HepG2 (cell line): ENCODE measurements around the gene MRPL37. TPM values are rescaled to one million over a fixed set of nuclear protein-coding genes. Genes with fewer than 3 reads are reported as not detected.

Experiments
- ATAC-seq: fragments of 200-7000 bp; cut with Tn5 transposase; 3 replicates; pipeline ENCODE4 v1.9.1; 2020; ENCODE audit warnings: mild to moderate bottlenecking, moderate library complexity
- BruUV-seq: library from RNA; stranded (reverse); fragments of 400-500 nt; replicated peaks from 2 replicates; lab custom pipeline; 2021; lab: Mats Ljungman, UMichigan
- CTCF ChIA-PET: fragments of 300-600 bp; formaldehyde crosslinking; extraction: SDS; loops from one replicate; lab custom pipeline; 2021; ENCODE audit warnings: low total read pairs, inconsistent platforms, low intra/inter-chr PET ratio; lab: Yijun Ruan, JAX
- POLR2A ChIA-PET: fragments of 350-600 bp; sonication (Branson Sonifier 250); formaldehyde crosslinking; loops from one replicate; lab custom pipeline; 2020; ENCODE audit warnings: antibody characterized with exemption, inconsistent platforms; lab: Yijun Ruan, JAX
- DNase-seq: peaks from one replicate; pipeline ENCODE4 v3.0.0-alpha.2; 2015; ENCODE audit warnings: low spot score
- FAIRE-seq: peaks from 3 replicates; lab custom pipeline; 2011; peaks lifted over from hg19 to GRCh38; lab: Jason Lieb, UNC
- H2AFZ ChIP-seq: one replicate; pipeline ENCODE4 v1.6.1; 2011; ENCODE audit warnings: low read length, inconsistent platforms
- H3K27ac ChIP-seq: fragments of 300-600 bp; 3 replicates; pipeline ENCODE4 v1.8.0; 2011; ENCODE audit warnings: mixed run types, mild to moderate bottlenecking, mixed read lengths, low read length, inconsistent platforms; ENCODE audit not compliant: insufficient read depth; ENCODE audit errors: extremely low read length
- H3K27me3 ChIP-seq, 2 experiments: fragments of 200-600 bp in 1 of 2; 2 replicates in 1 of 2; 3 replicates in 1 of 2; pipeline versions ENCODE4 v1.6.0 to v1.8.0; 2011; ENCODE audit warnings: low read length in 2 of 2, mild to moderate bottlenecking in 2 of 2, moderate library complexity in 2 of 2, inconsistent platforms in 1 of 2; ENCODE audit not compliant: insufficient read depth in 2 of 2, control insufficient read depth in 1 of 2
- H3K36me3 ChIP-seq, 2 experiments: fragments of 200-600 bp in 1 of 2; replicated peaks in 1 of 2; 2 replicates in 1 of 2; 3 replicates in 1 of 2; pipeline versions ENCODE4 v1.5.1 to v1.8.0; 2011; ENCODE audit warnings: low read length in 2 of 2, inconsistent platforms in 1 of 2; ENCODE audit not compliant: insufficient read depth in 2 of 2, control insufficient read depth in 1 of 2
- H3K4me1 ChIP-seq: 2 replicates; pipeline ENCODE4 v1.5.1; 2012; ENCODE audit warnings: low read length, inconsistent platforms; ENCODE audit not compliant: insufficient read depth
- H3K4me2 ChIP-seq: 2 replicates; pipeline ENCODE4 v1.6.0; 2011; ENCODE audit warnings: low read depth, low read length, inconsistent platforms
- H3K4me3 ChIP-seq, 3 experiments: fragments of 200-600 bp in 1 of 3; sonication (generic), shearing (Covaris generic) in 1 of 3; replicated peaks in 1 of 3; 2 replicates each; pipeline ENCODE4 v1.5.1; 2011 to 2016; ENCODE audit warnings: low read length in 3 of 3, inconsistent platforms in 2 of 3, low read depth in 2 of 3, mild to moderate bottlenecking in 2 of 3, control low read depth in 1 of 3, mixed read lengths in 1 of 3; ENCODE audit not compliant: insufficient read depth in 1 of 3
- H3K79me2 ChIP-seq: one replicate; pipeline ENCODE4 v1.6.1; 2011; ENCODE audit warnings: low read length, inconsistent platforms; ENCODE audit not compliant: insufficient read depth
- H3K9ac ChIP-seq: 2 replicates; pipeline ENCODE4 v1.6.0; 2011; ENCODE audit warnings: mild to moderate bottlenecking, low read depth, low read length, inconsistent platforms; ENCODE audit not compliant: insufficient read depth
- H3K9me3 ChIP-seq: 2 replicates; pipeline ENCODE4 v1.5.1; 2012; ENCODE audit warnings: mild to moderate bottlenecking, low read length
- H4K20me1 ChIP-seq: 2 replicates; pipeline ENCODE4 v1.6.0; 2011; ENCODE audit warnings: inconsistent platforms, mild to moderate bottlenecking, low read length, moderate library complexity; ENCODE audit not compliant: insufficient read depth
- CREM ChIP-seq, 2 experiments: sonication (generic) in 1 of 2; formaldehyde crosslinking in 1 of 2; IDR thresholded peaks; 2 replicates each; pipeline versions ENCODE4 v1.4.0 to v1.6.1; 2016 to 2020; ENCODE audit warnings: antibody characterized with exemption in 1 of 2, mild to moderate bottlenecking in 1 of 2, missing genetic modification reagents in 1 of 2
- EHMT2 ChIP-seq: fragments of 200-600 bp; sonication (generic); IDR thresholded peaks from 2 replicates; pipeline ENCODE4 v1.7.0; 2017; ENCODE audit warnings: antibody characterized with exemption, low read depth, low read length, borderline replicate concordance
- FOXK1 ChIP-seq: sonication (generic); formaldehyde crosslinking; IDR thresholded peaks from 2 replicates; pipeline ENCODE4 v1.4.0; 2020; ENCODE audit warnings: low read depth, missing genetic modification reagents, borderline replicate concordance
- GTF3A ChIP-seq: sonication (generic); formaldehyde crosslinking; conservative IDR thresholded peaks from 2 replicates; pipeline ENCODE4 v1.4.0; 2020; ENCODE audit warnings: mild to moderate bottlenecking, missing genetic modification reagents
- IRF2 ChIP-seq: IDR thresholded peaks from 2 replicates; pipeline ENCODE4 v1.6.1; 2018; ENCODE audit warnings: missing genetic modification reagents, missing compliant biosample characterization
- KDM5A ChIP-seq: fragments of 200-600 bp; sonication (generic); IDR thresholded peaks from 2 replicates; pipeline ENCODE4 v1.7.0; 2018; ENCODE audit warnings: antibody characterized with exemption, mild to moderate bottlenecking, low read length, borderline replicate concordance
- LCORL ChIP-seq, 2 experiments: fragments of 450-650 bp in 1 of 2; sonication (generic) in 1 of 2; formaldehyde crosslinking in 1 of 2; IDR thresholded peaks; 2 replicates each; pipeline versions ENCODE4 v1.5.0 to v1.6.1; 2017 to 2020; ENCODE audit warnings: antibody characterized with exemption in 1 of 2, missing genetic modification reagents in 1 of 2
- RAD51 ChIP-seq: fragments of 450-650 bp; IDR thresholded peaks from 2 replicates; pipeline ENCODE4 v1.6.1; 2016; ENCODE audit warnings: borderline replicate concordance
- RFX1 ChIP-seq: fragments of 450-650 bp; IDR thresholded peaks from 2 replicates; pipeline ENCODE4 v1.6.1; 2017
- ZFP41 ChIP-seq: sonication (generic); formaldehyde crosslinking; IDR thresholded peaks from 2 replicates; pipeline ENCODE4 v1.4.0; 2020; ENCODE audit warnings: mild to moderate bottlenecking, missing genetic modification reagents, borderline replicate concordance
- ZNF558 ChIP-seq: sonication (generic); formaldehyde crosslinking; IDR thresholded peaks from 2 replicates; pipeline ENCODE4 v1.9.0; 2022; ENCODE audit warnings: mild to moderate bottlenecking, missing genetic modification reagents, borderline replicate concordance
- ZNF720 ChIP-seq: sonication (generic); formaldehyde crosslinking; IDR thresholded peaks from 2 replicates; pipeline ENCODE4 v1.4.0; 2020; ENCODE audit warnings: missing genetic modification reagents
- ZNF772 ChIP-seq: sonication (generic); formaldehyde crosslinking; IDR thresholded peaks from 2 replicates; pipeline ENCODE4 v1.5.0; 2020; ENCODE audit warnings: mild to moderate bottlenecking, missing genetic modification reagents
- ZSCAN22 ChIP-seq: sonication (generic); formaldehyde crosslinking; IDR thresholded peaks from 2 replicates; pipeline ENCODE4 v1.4.0; 2020; ENCODE audit warnings: mild to moderate bottlenecking, missing genetic modification reagents
- ZSCAN31 ChIP-seq: sonication (generic); formaldehyde crosslinking; IDR thresholded peaks from 2 replicates; pipeline ENCODE4 v1.5.0; 2020; ENCODE audit warnings: low read depth, mild to moderate bottlenecking, missing genetic modification reagents
- WGBS: methylation state at CpG from one replicate; pipeline ENCODE4 v1.1.6; 2017; ENCODE audit warnings: low lambda C conversion rate; 5-methylcytosine and 5-hydroxymethylcytosine counted together
- in situ Hi-C: cut with HindIII; loops from 2 replicates; pipeline ENCODE4 v1.10.0; 2017; ENCODE audit warnings: low pct_unique_long_range_greater_than_20kb; ENCODE audit not compliant: extremely low pct_ligation_motif_present
- intact Hi-C: fragments of 100-400 bp; cut with micrococcal nuclease; formaldehyde crosslinking; loops from one replicate; pipeline ENCODE4 v1.10.0; 2022; ENCODE audit not compliant: unreplicated experiment
- polyA plus RNA-seq, 8 experiments: library from polyadenylated mRNA; depleted of rRNA in 3 of 8; stranded (reverse) in 7 of 8; unstranded in 1 of 8; fragments of >200 nt; fragmentation: Illumina TruSeq in 4 of 8; extraction: Trizol in 4 of 8; gene quantifications; 2 replicates each; pipeline versions ENCODE4 v1.2.1 to v1.2.3, GENCODE V29; 2011 to 2016; ENCODE audit warnings: low read depth in 4 of 8, missing spikeins in 1 of 8, mixed read lengths in 1 of 8; ENCODE audit not compliant: insufficient read depth in 1 of 8
- total RNA-seq, 5 experiments: library from RNA; depleted of rRNA; stranded (reverse); fragments of >200 nt; fragmentation: Illumina TruSeq; extraction: Trizol; gene quantifications; 2 replicates each; pipeline ENCODE4 v1.2.3, GENCODE V29; 2016; ENCODE audit warnings: low read depth in 1 of 5
- TF ChIP-seq, protein P1 (sequence below): sonication (generic); formaldehyde crosslinking; IDR thresholded peaks from 2 replicates; pipeline ENCODE4 v1.5.0; 2020; ENCODE audit warnings: missing genetic modification reagents
- TF ChIP-seq, protein P2 (sequence below): sonication (generic); formaldehyde crosslinking; IDR thresholded peaks from 2 replicates; pipeline ENCODE4 v1.8.1; 2023; ENCODE audit warnings: missing genetic modification reagents, inconsistent platforms, borderline replicate concordance
- TF ChIP-seq, protein P3 (sequence below): sonication (generic); formaldehyde crosslinking; IDR thresholded peaks from 2 replicates; pipeline ENCODE4 v1.5.1; 2020; ENCODE audit warnings: mild to moderate bottlenecking, missing genetic modification reagents

Gene MRPL37
- total and polyA plus RNA-seq, 2 of the 13 experiments (the other 11 are each of a cell fraction or from before 2014, with no cell fraction given), result 31.7 to 127 TPM

DNA sequence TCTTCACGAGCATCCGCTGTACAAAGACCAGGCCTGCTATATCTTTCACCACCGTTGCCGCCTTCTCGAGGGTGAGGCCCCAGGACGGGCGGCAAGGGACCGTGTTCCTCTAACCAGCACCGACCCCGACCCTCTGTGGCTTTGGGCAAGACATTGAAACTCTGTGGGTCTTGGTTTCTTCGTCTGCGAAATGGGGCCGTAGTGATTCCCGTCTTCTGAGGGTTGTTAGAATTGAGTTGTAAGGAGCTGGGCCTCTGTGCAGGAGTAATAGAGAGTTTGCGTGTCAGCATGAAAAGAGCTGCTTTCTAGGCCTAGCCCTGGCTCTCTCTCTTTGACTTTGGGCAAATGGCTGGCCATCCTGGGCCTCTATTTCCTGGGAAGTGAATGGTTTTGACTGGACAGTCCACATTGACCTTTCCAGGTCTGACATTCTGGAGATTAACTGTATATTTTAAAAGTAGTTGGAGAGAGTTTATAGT is 591 bp downstream of the MRPL37 start (continued):
- TF ChIP-seq GTF3A, result no peak
- TF ChIP-seq KDM5A, result no peak; the same call in 1 of the 2 replicates
- TF ChIP-seq ZFP41 (CRISPR knock-in tag), result no peak
- TF ChIP-seq FOXK1, result no peak
- TF ChIP-seq, all 625 proteins: peak for 19

DNA sequence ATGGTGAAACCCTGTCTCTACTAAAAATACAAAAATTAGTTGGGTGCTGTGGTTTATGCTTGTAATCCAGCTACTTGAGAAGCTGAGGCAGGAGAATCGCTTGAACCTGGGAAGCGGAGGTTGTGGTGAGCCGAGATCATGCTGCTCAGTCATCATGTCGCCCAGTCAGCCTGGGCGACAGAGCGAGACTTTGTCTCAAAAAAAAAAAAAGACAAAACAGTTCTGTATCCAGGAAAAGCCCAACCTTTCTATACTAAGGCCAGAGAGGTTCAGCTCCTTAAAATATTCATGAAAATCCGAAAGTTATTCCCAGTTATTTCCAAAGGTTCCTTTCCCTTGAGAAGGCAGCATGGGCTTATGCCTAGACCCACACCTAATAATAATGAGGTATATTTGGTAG is 4.2 kb downstream of the MRPL37 start:
- ChIA-PET POLR2A (interaction anchor here (1.0 kb wide), 1 partner anchor 15 kb away, joined by 3 read pairs; no protein-coding TSS in a partner anchor), CTCF (no interaction called here)
- no peak for ATAC-seq
- intact Hi-C loops (loop anchor here (10.0 kb wide), 1 partner anchor 129 kb away; no protein-coding TSS in a partner anchor), in situ Hi-C loops (no loop called here)
- peaks cover 26% of the 10 kb centered on the region for H3K4me1 ChIP-seq
- H3K27me3 ChIP-seq, result no peaks in the 10 kb centered on the region; a peak in 1 of 5 replicates
- BruUV-seq, result no TSS peak
- no peak overlapping the region for H3K4me2 ChIP-seq
- 85% methylated on average over 7 of the region's 7 CpGs for WGBS
- H3K4me3 ChIP-seq, result no peak overlapping the region
- H3K27ac ChIP-seq, result no peak overlapping the region
- no peak for TF ChIP-seq RFX1
- no peak for TF ChIP-seq LCORL (IDR thresholded peaks at IDR 0.05)
- TF ChIP-seq LCORL (CRISPR knock-in tag; IDR thresholded peaks at IDR 0.05), result no peak
- TF ChIP-seq ZNF558 (CRISPR knock-in tag), result no peak
- TF ChIP-seq IRF2 (CRISPR knock-in tag), result no peak
- TF ChIP-seq ZSCAN31 (CRISPR knock-in tag), result no peak
- TF ChIP-seq, protein P1, sequence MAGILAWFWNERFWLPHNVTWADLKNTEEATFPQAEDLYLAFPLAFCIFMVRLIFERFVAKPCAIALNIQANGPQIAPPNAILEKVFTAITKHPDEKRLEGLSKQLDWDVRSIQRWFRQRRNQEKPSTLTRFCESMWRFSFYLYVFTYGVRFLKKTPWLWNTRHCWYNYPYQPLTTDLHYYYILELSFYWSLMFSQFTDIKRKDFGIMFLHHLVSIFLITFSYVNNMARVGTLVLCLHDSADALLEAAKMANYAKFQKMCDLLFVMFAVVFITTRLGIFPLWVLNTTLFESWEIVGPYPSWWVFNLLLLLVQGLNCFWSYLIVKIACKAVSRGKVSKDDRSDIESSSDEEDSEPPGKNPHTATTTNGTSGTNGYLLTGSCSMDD (CRISPR knock-in tag), result no peak
- TF ChIP-seq, protein P2, sequence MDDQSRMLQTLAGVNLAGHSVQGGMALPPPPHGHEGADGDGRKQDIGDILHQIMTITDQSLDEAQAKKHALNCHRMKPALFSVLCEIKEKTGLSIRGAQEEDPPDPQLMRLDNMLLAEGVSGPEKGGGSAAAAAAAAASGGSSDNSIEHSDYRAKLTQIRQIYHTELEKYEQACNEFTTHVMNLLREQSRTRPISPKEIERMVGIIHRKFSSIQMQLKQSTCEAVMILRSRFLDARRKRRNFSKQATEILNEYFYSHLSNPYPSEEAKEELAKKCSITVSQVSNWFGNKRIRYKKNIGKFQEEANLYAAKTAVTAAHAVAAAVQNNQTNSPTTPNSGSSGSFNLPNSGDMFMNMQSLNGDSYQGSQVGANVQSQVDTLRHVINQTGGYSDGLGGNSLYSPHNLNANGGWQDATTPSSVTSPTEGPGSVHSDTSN (CRISPR knock-in tag), result no peak
- no peak for TF ChIP-seq RAD51
- no peak for TF ChIP-seq ZNF720 (CRISPR knock-in tag)
- TF ChIP-seq, protein P3, sequence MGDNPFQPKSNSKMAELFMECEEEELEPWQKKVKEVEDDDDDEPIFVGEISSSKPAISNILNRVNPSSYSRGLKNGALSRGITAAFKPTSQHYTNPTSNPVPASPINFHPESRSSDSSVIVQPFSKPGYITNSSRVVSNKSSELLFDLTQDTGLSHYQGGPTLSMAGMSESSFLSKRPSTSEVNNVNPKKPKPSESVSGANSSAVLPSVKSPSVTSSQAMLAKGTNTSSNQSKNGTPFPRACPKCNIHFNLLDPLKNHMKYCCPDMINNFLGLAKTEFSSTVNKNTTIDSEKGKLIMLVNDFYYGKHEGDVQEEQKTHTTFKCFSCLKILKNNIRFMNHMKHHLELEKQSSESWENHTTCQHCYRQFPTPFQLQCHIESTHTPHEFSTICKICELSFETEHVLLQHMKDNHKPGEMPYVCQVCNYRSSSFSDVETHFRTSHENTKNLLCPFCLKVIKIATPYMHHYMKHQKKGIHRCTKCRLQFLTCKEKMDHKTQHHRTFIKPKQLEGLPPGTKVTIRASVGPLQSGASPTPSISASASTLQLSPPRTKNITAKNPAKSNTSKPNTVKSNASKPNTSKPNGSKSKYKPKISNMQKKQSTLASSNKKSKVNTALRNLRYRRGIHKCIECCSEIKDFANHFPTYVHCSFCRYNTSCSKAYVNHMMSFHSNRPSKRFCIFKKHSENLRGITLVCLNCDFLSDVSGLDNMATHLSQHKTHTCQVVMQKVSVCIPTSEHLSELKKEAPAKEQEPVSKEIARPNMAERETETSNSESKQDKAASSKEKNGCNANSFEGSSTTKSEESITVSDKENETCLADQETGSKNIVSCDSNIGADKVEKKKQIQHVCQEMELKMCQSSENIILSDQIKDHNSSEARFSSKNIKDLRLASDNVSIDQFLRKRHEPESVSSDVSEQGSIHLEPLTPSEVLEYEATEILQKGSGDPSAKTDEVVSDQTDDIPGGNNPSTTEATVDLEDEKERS (CRISPR knock-in tag), result no peak
- TF ChIP-seq CREM (IDR thresholded peaks at IDR 0.05), result no peak
- TF ChIP-seq CREM (CRISPR knock-in tag; IDR thresholded peaks at IDR 0.05), result no peak
- no peak for TF ChIP-seq EHMT2
- no peak for TF ChIP-seq ZSCAN22
- TF ChIP-seq ZNF772 (CRISPR knock-in tag), result no peak
- H3K9ac ChIP-seq, result no peak overlapping the region
- H3K9me3 ChIP-seq, result no peaks in the 10 kb centered on the region
- DNase-seq, result no peak
- H2AFZ ChIP-seq, result no peak overlapping the region
- peaks cover 13 to 40% of the 10 kb centered on the region in 2 experiments for H3K36me3 ChIP-seq
- no peaks in the 10 kb centered on the region for H4K20me1 ChIP-seq
- H3K79me2 ChIP-seq, result peaks cover 33% of the 10 kb centered on the region
- FAIRE-seq, result no peak
